HG03060 (cell line): Measurements from ENCODE around the gene SSC5D.
"Not testable (repeated sequence)": the region's sequence is repeated elsewhere in the genome, so short reads cannot be mapped to it uniquely, and the experiment has no call there.

Experiments used
- ATAC-seq: cut with Tn5 transposase; IDR thresholded peaks from one replicate; pipeline ENCODE4 v1.9.1; 2021; ENCODE audit warnings: low read depth, moderate number of reproducible peaks; ENCODE audit not compliant: unreplicated experiment

Gene SSC5D

DNA sequence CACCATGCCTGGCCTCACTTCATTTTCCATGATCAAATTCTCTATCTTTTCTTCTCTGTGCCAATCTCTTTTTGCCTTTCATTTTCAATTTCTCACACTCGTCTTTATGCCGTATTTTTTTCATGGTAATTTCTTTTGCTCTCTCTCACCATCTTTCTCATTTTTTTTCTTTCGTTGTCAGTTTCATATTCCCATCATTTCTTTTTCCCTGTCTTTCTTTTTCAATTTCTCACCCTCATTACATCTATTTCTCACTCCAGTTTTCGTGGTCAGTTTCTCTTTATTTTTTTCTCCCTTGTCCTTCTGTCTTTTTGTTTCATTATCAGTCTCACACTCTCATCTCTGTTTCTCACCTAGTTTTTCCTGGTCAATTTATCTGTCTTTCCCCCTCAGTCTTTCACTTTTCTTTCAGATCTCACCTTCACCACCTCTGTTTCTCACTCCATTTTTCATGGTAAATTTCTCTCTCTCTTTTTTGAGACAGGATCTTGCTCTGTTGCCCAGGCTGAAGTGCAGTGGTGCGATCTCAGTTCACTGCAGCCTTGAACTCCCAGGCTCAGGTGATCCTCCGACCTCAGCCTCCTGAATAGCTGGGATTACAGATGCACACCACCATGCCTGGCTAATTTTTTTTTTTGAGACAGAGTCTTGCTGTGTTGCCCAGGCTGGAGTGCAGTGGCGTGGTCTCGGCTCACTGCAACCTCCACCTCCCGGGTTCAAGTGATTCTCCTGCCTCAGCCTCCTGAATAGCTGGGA, 14.1 kb downstream of the SSC5D start:
- no peak for ATAC-seq

- ATAC-seq: no peak
These were observed 14.9 kb downstream of the SSC5D start for GRCh38 chr19:55503157-55503501.

DNA sequence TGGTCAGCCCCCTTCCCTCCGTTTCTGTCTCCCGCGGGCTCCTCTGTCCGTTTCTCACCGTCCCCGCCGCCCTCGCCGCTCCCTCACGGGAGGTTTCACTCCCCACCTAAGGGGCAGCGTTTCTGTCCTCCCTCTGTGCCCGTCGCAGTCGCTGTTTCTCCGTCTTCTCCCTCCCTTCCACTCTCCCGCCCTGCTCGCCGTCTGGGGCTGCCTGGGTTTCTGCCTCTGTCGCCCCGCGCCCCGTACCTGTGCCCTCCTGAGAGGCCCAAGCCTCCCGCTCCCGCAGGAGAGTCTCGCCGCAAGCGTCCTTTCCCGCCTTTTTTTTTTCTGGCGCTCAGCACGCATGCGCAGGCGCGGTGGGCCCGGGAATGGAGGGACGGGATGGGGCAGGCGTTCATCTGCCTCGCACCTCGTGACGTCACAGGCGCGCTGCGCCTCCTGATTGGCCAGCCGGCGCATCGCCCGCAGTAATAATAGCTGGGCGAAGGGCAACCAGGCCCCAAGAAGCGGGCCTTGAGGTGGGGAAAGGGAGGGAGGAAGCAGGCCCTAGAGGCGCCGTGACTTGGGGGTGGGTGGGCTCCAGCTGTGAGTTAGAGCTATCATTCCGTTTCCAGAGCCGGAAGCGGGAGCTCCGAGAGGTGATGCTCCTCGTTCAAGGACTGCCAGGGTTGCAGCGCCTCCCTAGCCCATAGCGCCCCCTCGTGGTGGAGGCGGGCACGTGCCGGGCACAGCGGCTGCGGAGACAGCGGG, 15.4 kb downstream of the SSC5D start:
- ATAC-seq: no peak

DNA sequence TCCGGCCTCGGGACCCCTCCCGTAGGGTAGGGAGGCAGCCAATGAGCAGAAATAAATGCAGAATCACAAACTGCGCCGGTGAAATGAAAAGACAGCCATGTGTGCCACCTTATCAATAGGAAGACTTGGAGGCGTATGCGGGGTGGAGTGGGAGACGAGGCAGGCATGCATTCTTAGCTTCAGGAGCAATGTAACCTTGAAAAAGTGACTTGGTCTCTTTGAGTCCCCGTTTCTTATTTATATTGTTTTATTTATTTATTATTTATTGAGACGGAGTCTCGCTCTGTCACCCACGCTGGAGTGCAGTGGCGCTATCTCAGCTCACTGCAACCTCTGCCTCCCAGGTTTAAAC, 16.0 kb downstream of the SSC5D start:
- ATAC-seq: no peak

- no peak for ATAC-seq
These were observed 16.7 kb downstream of the SSC5D start for GRCh38 chr19:55504981-55505380.

DNA sequence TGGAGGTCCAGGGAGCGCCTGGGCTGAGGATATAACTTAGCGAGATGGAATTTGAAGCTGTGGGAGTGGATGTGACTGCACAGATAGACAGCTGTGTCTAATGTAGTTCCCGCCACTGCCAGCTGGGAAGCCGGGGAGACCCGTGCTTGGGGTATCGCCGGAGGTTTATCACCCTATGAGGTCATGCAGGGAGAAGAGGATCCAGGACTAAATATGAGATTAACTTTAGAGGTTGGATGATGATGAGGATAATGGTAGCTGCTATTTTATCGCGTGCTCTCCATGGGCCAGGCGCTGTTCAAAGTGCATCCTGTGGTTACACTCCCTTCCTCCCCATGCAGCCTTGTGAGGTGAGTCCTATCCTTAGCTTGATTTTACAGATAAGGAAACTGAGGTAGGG, 19.9 kb downstream of the SSC5D start:
- ATAC-seq: no peak

DNA sequence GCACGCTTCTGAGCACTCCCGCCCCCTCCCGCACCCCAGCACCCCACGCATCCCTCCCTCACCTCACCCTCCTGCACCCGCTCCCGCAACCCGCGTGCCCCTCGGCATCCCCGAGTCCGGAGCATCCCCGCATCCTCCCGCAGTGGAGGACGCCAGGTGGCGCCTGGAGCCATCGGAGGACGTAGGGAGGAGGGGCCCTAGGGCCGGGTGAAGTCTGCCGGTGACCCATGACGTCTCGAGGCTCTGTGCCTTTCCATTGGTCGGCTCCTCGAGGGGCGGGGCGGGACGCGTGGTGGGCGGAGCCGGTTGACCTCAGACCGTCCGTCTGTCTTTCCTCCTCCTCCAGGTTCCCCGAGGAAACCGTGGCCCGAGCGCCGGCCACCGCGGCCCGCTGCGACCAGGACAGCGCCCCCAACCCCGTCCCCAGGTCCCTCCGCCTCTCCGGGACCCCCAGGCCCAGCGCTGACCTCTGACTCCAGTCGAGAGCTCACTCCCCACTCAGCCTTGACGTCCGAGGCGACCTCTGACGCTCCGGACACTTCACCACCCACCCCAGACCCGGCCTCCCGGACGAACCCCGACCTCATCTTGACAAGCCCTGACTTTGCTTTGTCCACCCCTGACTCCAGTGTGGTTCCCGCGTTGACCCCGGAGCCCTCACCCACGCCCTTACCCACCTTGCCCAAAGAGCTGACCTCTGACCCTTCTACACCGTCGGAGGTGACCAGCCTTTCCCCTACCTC, 28.8 kb downstream of the SSC5D start:
- ATAC-seq: peak; percentile 69

GRCh38 chr19:55519451-55520311, 31.4 kb downstream of the SSC5D start:
- ATAC-seq: no peak

DNA sequence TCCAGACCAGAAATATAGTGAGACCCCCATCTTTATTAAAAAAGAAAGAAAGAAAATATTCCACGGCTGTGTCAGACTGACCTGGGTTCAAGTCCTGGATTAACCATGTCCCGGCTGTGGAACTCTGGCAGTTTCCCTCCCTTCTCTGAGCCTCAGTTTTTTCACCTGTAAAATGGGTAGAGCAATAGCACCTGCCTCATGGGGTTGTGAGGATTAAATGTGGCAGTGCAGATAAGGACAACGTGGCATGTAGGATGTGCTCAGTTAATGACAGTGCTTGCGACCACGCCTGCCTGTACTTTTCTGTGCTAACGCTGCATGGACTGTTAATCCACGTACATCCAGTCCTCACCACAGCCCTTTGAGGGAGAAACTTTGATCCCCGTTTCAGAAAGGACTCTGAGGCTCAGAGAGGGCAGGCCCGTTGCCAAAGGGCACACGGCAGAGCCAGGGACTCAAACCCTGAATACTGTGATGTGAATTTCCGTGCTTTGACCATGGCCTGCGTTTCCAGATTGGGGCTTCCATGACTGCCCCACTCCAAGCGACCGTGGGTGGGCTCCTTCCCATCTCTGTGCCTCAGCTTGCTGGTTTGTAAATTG, 32.6 kb downstream of the SSC5D start:
- no peak for ATAC-seq

DNA sequence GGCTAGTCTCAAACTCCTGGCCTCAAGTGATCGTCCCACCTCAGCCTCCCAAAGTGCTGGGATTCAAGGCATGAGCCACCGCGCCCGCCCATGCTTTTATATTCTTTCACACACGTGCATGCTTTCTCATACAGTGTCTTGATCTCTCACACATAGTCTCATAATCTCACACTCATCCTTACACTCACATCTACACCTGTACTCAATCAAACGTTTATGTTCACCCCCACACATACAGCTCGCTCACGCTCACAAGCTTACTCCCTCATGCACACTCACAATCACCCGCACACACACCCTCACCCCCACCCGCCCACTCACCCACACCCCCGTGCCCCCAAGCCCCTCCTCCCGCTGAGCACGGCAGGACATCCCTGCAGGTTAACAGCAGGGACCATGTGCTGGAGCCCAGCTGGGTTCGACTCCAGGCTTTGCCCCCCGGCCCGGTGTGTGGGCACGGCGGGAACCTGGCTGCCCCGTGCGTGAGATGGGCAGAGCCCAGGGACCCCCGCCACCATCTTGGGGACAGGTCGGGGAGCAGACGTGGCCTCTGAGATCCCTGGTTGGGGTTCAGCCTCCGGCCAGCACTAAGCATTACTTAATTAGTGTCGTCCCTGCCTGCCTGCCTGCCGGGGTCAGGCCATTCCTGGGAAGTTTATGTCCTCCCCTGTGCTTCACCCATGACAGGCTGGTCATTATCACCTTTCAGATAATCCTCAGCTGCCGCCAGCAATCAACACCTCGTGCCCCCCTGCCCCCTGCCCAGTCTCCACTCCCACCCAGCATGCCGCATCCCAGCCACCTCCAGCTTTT, 37.3 kb downstream of the SSC5D start:
- ATAC-seq: no peak

- no peak for ATAC-seq
These were observed 38.3 kb downstream of the SSC5D start for GRCh38 chr19:55526216-55527196.

- ATAC-seq: no peak
These were observed 39.2 kb downstream of the SSC5D start for GRCh38 chr19:55527197-55528029.

- ATAC-seq: no peak
These were observed 40.0 kb downstream of the SSC5D start for GRCh38 chr19:55528030-55528803.

DNA sequence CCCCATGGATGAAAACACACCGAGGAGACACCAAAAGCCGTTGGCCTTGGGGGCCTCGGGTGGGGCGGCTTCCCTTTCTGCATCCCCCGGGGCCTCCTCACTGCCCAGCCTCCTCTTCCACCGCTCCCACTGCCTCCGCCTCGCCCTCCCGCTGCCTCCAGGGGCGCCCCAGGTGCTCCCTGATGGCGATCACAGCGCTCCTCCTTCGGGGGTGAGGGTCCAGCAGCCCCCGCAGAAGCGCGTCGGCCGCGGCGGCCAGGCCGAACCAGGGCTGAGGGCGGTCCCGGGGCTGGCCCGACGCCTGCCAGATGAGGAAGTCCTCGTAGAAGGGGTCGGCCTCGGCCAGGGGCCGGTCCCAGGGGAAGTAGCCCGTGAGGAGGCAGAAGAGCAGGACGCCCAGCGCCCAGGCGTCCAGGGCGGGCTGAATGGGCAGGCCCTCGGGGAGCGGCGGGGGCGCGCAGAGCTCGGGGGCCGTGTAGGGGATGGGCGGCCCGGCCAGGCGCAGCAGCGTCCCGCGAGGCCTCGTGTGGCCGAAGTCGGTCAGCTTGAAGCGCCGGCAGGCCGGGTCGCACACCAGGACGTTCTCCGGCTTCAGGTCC, 41.5 kb downstream of the SSC5D start:
- no peak for ATAC-seq

- no peak for ATAC-seq
These were observed 42.8 kb downstream of the SSC5D start for GRCh38 chr19:55530996-55531395.

GRCh38 chr19:55534280-55534679, 46.0 kb downstream of the SSC5D start:
- ATAC-seq: not testable (repeated sequence)
